Tibial nerve (tissue), 4 donors: ENCODE measurements around the gene ZNF467.

Source experiments
- CTCF ChIP-seq, 5 experiments: fragments of 200-600 bp in 3 of 5; fragments of 450-650 bp in 2 of 5; sonication (generic) in 3 of 5; IDR thresholded peaks; one replicate each; pipeline ENCODE4 v1.5.1; 2016 to 2019; ENCODE audit warnings: antibody characterized with exemption in 5 of 5, mild to moderate bottlenecking in 3 of 5, moderate library complexity in 2 of 5
- EP300 ChIP-seq, 2 donors: sonication (generic); formaldehyde crosslinking; IDR thresholded peaks; one replicate each; pipeline ENCODE4 v1.6.1; 2017; ENCODE audit warnings: antibody characterized with exemption in 2 of 2, mild to moderate bottlenecking in 1 of 2
- POLR2A ChIP-seq, 2 donors: fragments of 450-650 bp; IDR thresholded peaks; one replicate each; pipeline ENCODE4 v1.6.1; 2017; ENCODE audit warnings: antibody characterized with exemption in 2 of 2, mild to moderate bottlenecking in 2 of 2, moderate library complexity in 2 of 2

- TF ChIP-seq CTCF (IDR thresholded peaks at IDR 0.05) (no peak), POLR2A (IDR thresholded peaks at IDR 0.05) (no peak), EP300 (IDR thresholded peaks at IDR 0.05) (no peak)
Measured at GRCh38 chr7:149788300-149788851, 15.0 kb upstream of the ZNF467 start.
